ENCODE data around the gene HIRIP3. TPM values are rescaled to one million over a fixed set of nuclear protein-coding genes. Genes with fewer than 3 reads are reported as not detected.
A peak's percentile ranks its signal among the peaks of the same experiment; 100 is the strongest.

The HIRIP3 gene
- total and polyA plus RNA-seq, 2 of the 13 experiments (the other 11 are each of a cell fraction or from before 2014, with no cell fraction given), result 12.6 to 17.2 TPM

DNA sequence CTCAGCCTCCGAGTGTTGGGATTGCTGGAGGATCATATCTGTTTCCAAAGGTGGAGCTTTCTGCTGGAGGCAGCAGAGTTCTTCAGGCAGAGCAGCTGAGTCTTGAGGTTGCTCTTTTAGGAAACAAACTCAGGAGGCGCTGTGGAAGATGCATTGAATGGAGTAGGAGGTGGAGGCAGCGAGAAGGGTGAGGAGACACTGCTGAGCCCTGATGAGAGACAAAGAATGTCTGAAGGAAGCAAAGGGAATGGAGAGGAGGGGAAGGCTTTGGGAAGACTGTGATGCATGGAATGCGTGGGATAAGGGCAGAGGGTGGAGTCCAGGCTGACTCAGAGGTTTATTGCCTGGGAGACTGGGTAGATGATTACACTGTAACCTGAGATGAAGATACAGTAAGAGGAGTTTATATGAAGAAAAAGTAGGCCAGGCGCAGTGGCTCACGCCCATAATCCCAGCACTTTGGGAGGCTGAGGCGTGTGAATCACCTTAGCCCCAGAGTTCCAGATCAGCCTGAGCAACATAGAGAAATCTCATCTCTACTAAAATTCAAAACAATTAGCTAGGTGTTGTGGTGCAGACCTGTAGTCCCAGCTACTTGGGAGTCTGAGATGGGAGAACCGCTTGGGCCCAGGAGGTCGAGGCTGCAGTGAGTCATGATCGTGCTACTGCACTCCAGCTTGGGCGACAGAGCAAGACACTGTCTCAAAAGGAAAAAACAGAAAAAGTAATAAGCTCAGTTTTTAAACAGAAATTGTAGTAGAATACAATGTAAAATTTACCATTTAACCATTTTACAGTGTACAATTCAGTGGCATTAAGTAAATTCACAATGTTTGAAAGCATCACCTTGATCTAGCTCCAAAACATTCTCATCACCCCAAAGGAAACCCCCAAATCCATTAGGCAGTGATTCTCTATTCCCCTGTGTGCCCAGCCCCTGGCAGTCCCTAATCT is 51.3 kb downstream of the HIRIP3 start (continued):
- TF ChIP-seq, protein P1, sequence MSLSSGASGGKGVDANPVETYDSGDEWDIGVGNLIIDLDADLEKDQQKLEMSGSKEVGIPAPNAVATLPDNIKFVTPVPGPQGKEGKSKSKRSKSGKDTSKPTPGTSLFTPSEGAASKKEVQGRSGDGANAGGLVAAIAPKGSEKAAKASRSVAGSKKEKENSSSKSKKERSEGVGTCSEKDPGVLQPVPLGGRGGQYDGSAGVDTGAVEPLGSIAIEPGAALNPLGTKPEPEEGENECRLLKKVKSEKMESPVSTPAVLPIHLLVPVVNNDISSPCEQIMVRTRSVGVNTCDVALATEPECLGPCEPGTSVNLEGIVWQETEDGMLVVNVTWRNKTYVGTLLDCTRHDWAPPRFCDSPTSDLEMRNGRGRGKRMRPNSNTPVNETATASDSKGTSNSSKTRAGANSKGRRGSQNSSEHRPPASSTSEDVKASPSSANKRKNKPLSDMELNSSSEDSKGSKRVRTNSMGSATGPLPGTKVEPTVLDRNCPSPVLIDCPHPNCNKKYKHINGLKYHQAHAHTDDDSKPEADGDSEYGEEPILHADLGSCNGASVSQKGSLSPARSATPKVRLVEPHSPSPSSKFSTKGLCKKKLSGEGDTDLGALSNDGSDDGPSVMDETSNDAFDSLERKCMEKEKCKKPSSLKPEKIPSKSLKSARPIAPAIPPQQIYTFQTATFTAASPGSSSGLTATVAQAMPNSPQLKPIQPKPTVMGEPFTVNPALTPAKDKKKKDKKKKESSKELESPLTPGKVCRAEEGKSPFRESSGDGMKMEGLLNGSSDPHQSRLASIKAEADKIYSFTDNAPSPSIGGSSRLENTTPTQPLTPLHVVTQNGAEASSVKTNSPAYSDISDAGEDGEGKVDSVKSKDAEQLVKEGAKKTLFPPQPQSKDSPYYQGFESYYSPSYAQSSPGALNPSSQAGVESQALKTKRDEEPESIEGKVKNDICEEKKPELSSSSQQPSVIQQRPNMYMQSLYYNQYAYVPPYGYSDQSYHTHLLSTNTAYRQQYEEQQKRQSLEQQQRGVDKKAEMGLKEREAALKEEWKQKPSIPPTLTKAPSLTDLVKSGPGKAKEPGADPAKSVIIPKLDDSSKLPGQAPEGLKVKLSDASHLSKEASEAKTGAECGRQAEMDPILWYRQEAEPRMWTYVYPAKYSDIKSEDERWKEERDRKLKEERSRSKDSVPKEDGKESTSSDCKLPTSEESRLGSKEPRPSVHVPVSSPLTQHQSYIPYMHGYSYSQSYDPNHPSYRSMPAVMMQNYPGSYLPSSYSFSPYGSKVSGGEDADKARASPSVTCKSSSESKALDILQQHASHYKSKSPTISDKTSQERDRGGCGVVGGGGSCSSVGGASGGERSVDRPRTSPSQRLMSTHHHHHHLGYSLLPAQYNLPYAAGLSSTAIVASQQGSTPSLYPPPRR (CRISPR knock-in tag; IDR thresholded peaks at IDR 0.05; ENCODE audit: borderline replicate concordance), result peak; percentile 34; the same call in 1 of the 2 replicates
- TF ChIP-seq ZFY (CRISPR knock-in tag; IDR thresholded peaks at IDR 0.05) (peak; percentile 62; the same call in 1 of the 2 replicates), GRHL1 (CRISPR knock-in tag; conservative IDR thresholded peaks at IDR 0.05) (no peak), ZFX (CRISPR knock-in tag; IDR thresholded peaks at IDR 0.05; ENCODE audit: low read depth) (peak; percentile 54), ZNF451 (CRISPR knock-in tag; IDR thresholded peaks at IDR 0.05) (0 out of 2 replicates have a peak, but pooled peaks have one; percentile 29), KDM4B (CRISPR knock-in tag; IDR thresholded peaks at IDR 0.05) (0 out of 2 replicates have a peak, but pooled peaks have one; percentile 32), SPEN (CRISPR knock-in tag; IDR thresholded peaks at IDR 0.05; ENCODE audit: low read depth) (peak; percentile 56; the same call in 1 of the 2 replicates), POLR2A (IDR thresholded peaks at IDR 0.05; ENCODE audit: insufficient read depth in 1 of 2, low read depth in 2 of 2, low read length in 2 of 2) (peak; percentile 22 to 50; a peak in 2 of 4 replicates), ZNF629 (CRISPR knock-in tag; conservative IDR thresholded peaks at IDR 0.05) (peak; percentile 33; the same call in 1 of the 2 replicates), SIX1 (CRISPR knock-in tag; IDR thresholded peaks at IDR 0.05; ENCODE audit: borderline replicate concordance) (peak; percentile 98), JUN (CRISPR knock-in tag; IDR thresholded peaks at IDR 0.05) (peak; percentile 65), E2F1 (CRISPR knock-in tag; IDR thresholded peaks at IDR 0.05) (no peak), MNT (IDR thresholded peaks at IDR 0.05) (no peak)
- TF ChIP-seq, protein P2, sequence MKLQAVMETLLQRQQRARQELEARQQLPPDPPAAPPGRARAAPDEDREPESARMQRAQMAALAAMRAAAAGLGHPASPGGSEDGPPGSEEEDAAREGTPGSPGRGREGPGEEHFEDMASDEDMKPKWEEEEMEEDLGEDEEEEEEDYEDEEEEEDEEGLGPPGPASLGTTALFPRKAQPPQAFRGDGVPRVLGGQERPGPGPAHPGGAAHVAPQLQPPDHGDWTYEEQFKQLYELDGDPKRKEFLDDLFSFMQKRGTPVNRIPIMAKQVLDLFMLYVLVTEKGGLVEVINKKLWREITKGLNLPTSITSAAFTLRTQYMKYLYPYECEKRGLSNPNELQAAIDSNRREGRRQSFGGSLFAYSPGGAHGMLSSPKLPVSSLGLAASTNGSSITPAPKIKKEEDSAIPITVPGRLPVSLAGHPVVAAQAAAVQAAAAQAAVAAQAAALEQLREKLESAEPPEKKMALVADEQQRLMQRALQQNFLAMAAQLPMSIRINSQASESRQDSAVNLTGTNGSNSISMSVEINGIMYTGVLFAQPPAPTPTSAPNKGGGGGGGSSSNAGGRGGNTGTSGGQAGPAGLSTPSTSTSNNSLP (IDR thresholded peaks at IDR 0.05; ENCODE audit: low read depth, low read length), result peak; percentile 96

All from HepG2 (cell line).